ENCODE data around the gene ATP8B4.

GRCh38 chr15:49895347-49896223, 223.4 kb downstream of the ATP8B4 start:
- TF ChIP-seq CTCF (IDR thresholded peaks at IDR 0.05) (no peak), EP300 (IDR thresholded peaks at IDR 0.05) (peak in 1 of 2 donors; percentile 38)

Measured in tibial nerve (tissue), 4 donors.